H1 (cell line): Measurements from ENCODE around the gene HIC2. TPM values are rescaled to one million over a fixed set of nuclear protein-coding genes. Genes with fewer than 3 reads are reported as not detected.
"Not testable (repeated sequence)": the region's sequence is repeated elsewhere in the genome, so short reads cannot be mapped to it uniquely, and the experiment has no call there.

Experiments used
- CTCF ChIA-PET: fragments of 300-600 bp; sonication (Branson Sonifier 250); formaldehyde crosslinking; loops from one replicate; lab custom pipeline; 2021; ENCODE audit not compliant: partially characterized antibody; lab: Charles Lee
- POLR2A ChIA-PET: fragments of 300-600 bp; sonication (Branson Sonifier 250); formaldehyde crosslinking; loops from one replicate; lab custom pipeline; 2021; ENCODE audit warnings: inconsistent platforms; ENCODE audit not compliant: partially characterized antibody; lab: Charles Lee
- DNase-seq, 2 experiments: peaks; one replicate each; pipeline versions ENCODE4 v3.0.0 to v3.0.0-alpha.2; 2010 to 2022; ENCODE audit warnings: low spot score in 2 of 2, low read depth in 1 of 2, mixed read lengths in 1 of 2
- FAIRE-seq: peaks from 2 replicates; lab custom pipeline; 2011; peaks lifted over from hg19 to GRCh38; lab: Jason Lieb, UNC
- H2AFZ ChIP-seq: 2 replicates; pipeline ENCODE4 v1.8.1; 2012; ENCODE audit warnings: low read length, inconsistent platforms
- H2AK5ac ChIP-seq: 2 replicates; pipeline ENCODE4 v1.6.1; 2013; ENCODE audit warnings: low read depth, low read length
- H2BK120ac ChIP-seq: replicated peaks from 2 replicates; pipeline ENCODE3; 2013; ENCODE audit warnings: low read depth, low read length, inconsistent platforms
- H2BK12ac ChIP-seq: 2 replicates; pipeline ENCODE4 v1.6.1; 2013; ENCODE audit warnings: low read depth, low read length
- H2BK15ac ChIP-seq: 2 replicates; pipeline ENCODE4 v1.6.1; 2013; ENCODE audit warnings: low read length
- H2BK20ac ChIP-seq: 2 replicates; pipeline ENCODE4 v1.6.1; 2013; ENCODE audit warnings: low read length
- H2BK5ac ChIP-seq: 2 replicates; pipeline ENCODE4 v1.6.1; 2013; ENCODE audit warnings: low read depth, low read length
- H3K14ac ChIP-seq: 2 replicates; pipeline ENCODE4 v1.6.1; 2013; ENCODE audit warnings: inconsistent platforms; ENCODE audit not compliant: insufficient read length
- H3K18ac ChIP-seq: 2 replicates; pipeline ENCODE4 v1.6.1; 2013; ENCODE audit warnings: low read length; ENCODE audit errors: extremely low read depth
- H3K23ac ChIP-seq: 2 replicates; pipeline ENCODE4 v1.6.1; 2013; ENCODE audit warnings: inconsistent platforms; ENCODE audit not compliant: insufficient read length
- H3K23me2 ChIP-seq: 2 replicates; pipeline ENCODE4 v1.6.1; 2013; ENCODE audit warnings: low read depth, low read length
- H3K27ac ChIP-seq: 2 replicates; pipeline ENCODE4 v1.6.1; 2011; ENCODE audit warnings: low read depth, low read length, inconsistent platforms
- H3K27me3 ChIP-seq, 4 experiments: replicated peaks in 1 of 4; 1 replicate in 1 of 4; 2 replicates in 3 of 4; pipeline versions ENCODE4 v1.6.1 to v1.8.1; 2011 to 2013; ENCODE audit warnings: low read length in 3 of 4, mild to moderate bottlenecking in 3 of 4, inconsistent platforms in 2 of 4, mixed read lengths in 2 of 4, moderate library complexity in 1 of 4; ENCODE audit not compliant: control insufficient read depth in 3 of 4, insufficient read depth in 3 of 4; ENCODE audit errors: extremely low read depth in 1 of 4
- H3K36me3 ChIP-seq, 4 experiments: 2 replicates each; pipeline versions ENCODE4 v1.6.1 to v1.8.1; 2011 to 2013; ENCODE audit warnings: mild to moderate bottlenecking in 4 of 4, low read length in 3 of 4, moderate library complexity in 2 of 4, control low read depth in 1 of 4, inconsistent platforms in 1 of 4; ENCODE audit not compliant: insufficient read depth in 4 of 4, control insufficient read depth in 2 of 4
- H3K4ac ChIP-seq: replicated peaks from 2 replicates; pipeline ENCODE3; 2013; ENCODE audit warnings: low read length, low read depth, mixed read lengths, inconsistent platforms; ENCODE audit not compliant: insufficient read length
- H3K4me1 ChIP-seq, 4 experiments: replicated peaks in 1 of 4; 1 replicate in 1 of 4; 2 replicates in 3 of 4; pipeline versions ENCODE4 v1.6.1 to v1.8.1; 2011 to 2013; ENCODE audit warnings: low read length in 3 of 4, inconsistent platforms in 2 of 4, mixed read lengths in 1 of 4; ENCODE audit not compliant: insufficient read depth in 4 of 4, control insufficient read depth in 3 of 4
- H3K4me2 ChIP-seq, 2 experiments: 2 replicates each; pipeline versions ENCODE4 v1.6.1 to v1.8.1; 2011 to 2013; ENCODE audit warnings: low read depth in 2 of 2, low read length in 2 of 2, control low read depth in 1 of 2, inconsistent platforms in 1 of 2, mild to moderate bottlenecking in 1 of 2; ENCODE audit not compliant: insufficient read depth in 1 of 2
- H3K4me3 ChIP-seq, 4 experiments: fragments of 200-600, 300-600 bp in 1 of 4; sonication (generic), shearing (Covaris generic), sonication (Bioruptor Twin) in 1 of 4; 2 replicates each; pipeline versions ENCODE4 v1.5.1 to v1.8.1; 2011 to 2016; ENCODE audit warnings: low read length in 4 of 4, low read depth in 3 of 4, control low read depth in 2 of 4, inconsistent platforms in 2 of 4, mild to moderate bottlenecking in 2 of 4, mixed read lengths in 1 of 4, moderate library complexity in 1 of 4; ENCODE audit not compliant: insufficient read depth in 2 of 4; ENCODE audit errors: extremely low read depth in 1 of 4
- H3K56ac ChIP-seq: replicated peaks from 2 replicates; pipeline ENCODE3; 2013; ENCODE audit warnings: low read depth, mild to moderate bottlenecking, mixed read lengths, low read length, inconsistent platforms; ENCODE audit not compliant: insufficient read length
- H3K79me1 ChIP-seq: 2 replicates; pipeline ENCODE4 v1.6.1; 2013; ENCODE audit warnings: low read depth, low read length, control low read depth
- H3K79me2 ChIP-seq, 2 experiments: 2 replicates each; pipeline versions ENCODE4 v1.6.1 to v1.8.1; 2012 to 2013; ENCODE audit warnings: low read length in 2 of 2, mild to moderate bottlenecking in 2 of 2, inconsistent platforms in 1 of 2; ENCODE audit not compliant: insufficient read depth in 2 of 2, control insufficient read depth in 1 of 2
- H3K9ac ChIP-seq, 4 experiments: replicated peaks in 1 of 4; 1 replicate in 1 of 4; 2 replicates in 3 of 4; pipeline versions ENCODE4 v1.6.1 to v1.8.1; 2011 to 2013; ENCODE audit warnings: low read depth in 3 of 4, low read length in 3 of 4, control low read depth in 2 of 4, mild to moderate bottlenecking in 2 of 4, moderate library complexity in 2 of 4, inconsistent platforms in 1 of 4; ENCODE audit errors: extremely low read depth in 1 of 4
- H3K9me3 ChIP-seq, 2 experiments: 2 replicates each; pipeline versions ENCODE4 v1.6.1 to v1.8.1; 2012 to 2013; ENCODE audit warnings: mild to moderate bottlenecking in 2 of 2, moderate library complexity in 2 of 2, control low read depth in 1 of 2, inconsistent platforms in 1 of 2, low read depth in 1 of 2, low read length in 1 of 2, mixed read lengths in 1 of 2; ENCODE audit not compliant: insufficient read depth in 2 of 2
- H4K20me1 ChIP-seq, 2 experiments: replicated peaks in 1 of 2; 2 replicates each; pipeline versions ENCODE3 to v1.8.1; 2011 to 2013; ENCODE audit warnings: inconsistent platforms in 2 of 2, low read length in 2 of 2, mild to moderate bottlenecking in 1 of 2; ENCODE audit not compliant: insufficient read depth in 2 of 2, control insufficient read depth in 1 of 2
- H4K5ac ChIP-seq: 2 replicates; pipeline ENCODE4 v1.6.1; 2013; ENCODE audit warnings: low read length, low read depth, mixed read lengths, inconsistent platforms; ENCODE audit not compliant: insufficient read length
- H4K8ac ChIP-seq: 2 replicates; pipeline ENCODE4 v1.8.0; 2013; ENCODE audit warnings: mild to moderate bottlenecking, moderate library complexity, low read length, inconsistent platforms; ENCODE audit not compliant: insufficient read depth; ENCODE audit errors: extremely low read depth
- H4K91ac ChIP-seq: replicated peaks from 2 replicates; pipeline ENCODE3; 2013; ENCODE audit warnings: low read length, mixed read lengths, inconsistent platforms; ENCODE audit not compliant: insufficient read length
- WGBS, 2 experiments: shearing (Covaris generic) in 1 of 2; methylation state at CpG; one replicate each; pipeline versions ENCODE4 v1.1.6 to v1.1.7; 2013 to 2015; ENCODE audit warnings: low lambda C conversion rate in 2 of 2, mixed read lengths in 2 of 2, inconsistent platforms in 1 of 2, low coverage in 1 of 2, missing lambda C conversion rate in 1 of 2; ENCODE audit not compliant: insufficient replicate concordance in 2 of 2, insufficient coverage in 1 of 2, insufficient read length in 1 of 2; ENCODE audit errors: extremely low coverage in 1 of 2, missing lambda C conversion rate in 1 of 2; 5-methylcytosine and 5-hydroxymethylcytosine counted together
- long read RNA-seq, 2 experiments: library from RNA in 1 of 2; library from capped mRNA in 1 of 2; stranded (forward); transcript quantifications; one replicate each; pipeline ENCODE4 v2.0.0, GENCODE V29; 2021; ENCODE audit warnings: inconsistent platforms in 1 of 2
- polyA minus RNA-seq, 3 experiments: library from RNA; depleted of rRNA, polyadenylated mRNA; stranded (reverse); fragments of >200 nt; gene quantifications; 1 replicate in 2 of 3; 2 replicates in 1 of 3; pipeline ENCODE4 v1.2.3, GENCODE V29; 2011
- polyA plus RNA-seq, 7 experiments: library from polyadenylated mRNA; depleted of rRNA in 3 of 7; stranded (reverse) in 5 of 7; unstranded in 2 of 7; fragments of >200 nt in 5 of 7; fragments of 200-250 nt in 2 of 7; gene quantifications; 1 replicate in 5 of 7; 2 replicates in 1 of 7; 4 replicates in 1 of 7; pipeline versions ENCODE4 v1.2.1 to v1.2.3, GENCODE V29; 2011 to 2013; ENCODE audit warnings: missing spikeins in 2 of 7, mixed read lengths in 2 of 7
- total RNA-seq: library from RNA; stranded (reverse); fragmentation: NEBNext Ultra II Directional; extraction: Animal tissue kit (Norgen Biotek cat#: 25700); gene quantifications from 2 replicates; pipeline ENCODE4 v1.2.1, GENCODE V29; 2021

HIC2 gene
- 21.9 and 23.3 TPM in 2 replicates for total RNA-seq
- 8.0 and 12.0 TPM in 2 replicates for polyA plus RNA-seq (2011; rRNA removed)
- polyA plus RNA-seq (2011; cell fraction: cytosol; rRNA removed) = 8.8 TPM
- 14.4 TPM for polyA plus RNA-seq (2011; cell fraction: nucleus; rRNA removed)
- 12.4 to 17.0 TPM (median 15.4 TPM) in 4 replicates for polyA plus RNA-seq (2012, experiment 1 of 2)
- 13.4 TPM for polyA plus RNA-seq (2012, experiment 2 of 2)
- 9.8 TPM for polyA plus RNA-seq (2013, experiment 1 of 2)
- polyA plus RNA-seq (2013, experiment 2 of 2) = 9.6 TPM
- 11.9 and 12.6 TPM in 2 replicates for polyA minus RNA-seq (2011; rRNA and poly(A)+ RNA removed)
- polyA minus RNA-seq (2011; cell fraction: cytosol; rRNA and poly(A)+ RNA removed) = 11.9 TPM
- 11.4 TPM for polyA minus RNA-seq (2011; cell fraction: nucleus; rRNA and poly(A)+ RNA removed)
- long read RNA-seq, experiment 1, partial matches to known transcripts = 0 of 24 reads
- long read RNA-seq, experiment 1, other reads (novel, unspliced or antisense) = 24 of 24 reads
- long read RNA-seq, experiment 2, partial matches to known transcripts = 0 of 2 reads
- long read RNA-seq, experiment 2, other reads (novel, unspliced or antisense) = 2 of 2 reads

GRCh38 chr22:21417227-21417746 lies at the start of gene HIC2:
HIC2 (plus strand) TSS chr22:21417371; CDS start chr22:21442832, 25,461 bp downstream.
- not testable (repeated sequence) for H3K56ac ChIP-seq
- peak within 1 kb of the TSS in 1 of 4 experiments; percentile 34; a peak in 1 of 7 replicates for H3K9ac ChIP-seq

More at GRCh38 chr22:21417227-21417746, at the start of gene HIC2:
- CTCF ChIA-PET, H3K79me2 ChIP-seq, H3K4ac ChIP-seq, H2AK5ac ChIP-seq, H3K23me2 ChIP-seq, H2BK12ac ChIP-seq, POLR2A ChIA-PET, FAIRE-seq, H3K14ac ChIP-seq, H3K9me3 ChIP-seq, H3K23ac ChIP-seq, H4K5ac ChIP-seq, H2BK5ac ChIP-seq, H3K79me1 ChIP-seq, H4K91ac ChIP-seq, H3K36me3 ChIP-seq, H3K27me3 ChIP-seq, H4K8ac ChIP-seq, H3K18ac ChIP-seq, H2BK120ac ChIP-seq, H3K4me1 ChIP-seq, H2AFZ ChIP-seq, H2BK20ac ChIP-seq, H2BK15ac ChIP-seq, H4K20me1 ChIP-seq, H3K27ac ChIP-seq: not testable (repeated sequence)
- Histone ChIP-seq H3K4me2 (peak within 1 kb of the TSS in 1 of 2 experiments; percentile 54; a peak in 2 of 4 replicates), H3K4me3 (peak within 1 kb of the TSS; percentile 27 to 45 (median 38); a peak in 6 of 8 replicates)
- peak in 1 of 2 experiments; percentile 69 for DNase-seq
- WGBS, 2 experiments = 4% methylated on average over 10 of the region's 81 CpGs; no CpG with 5 or more reads in 1 of the 2 experiments
